ENCODE results near the gene SKAP1.

SKAP1 gene

GRCh38 chr17:48161127-48161905 is 268.7 kb downstream of the SKAP1 start:
- TF ChIP-seq SPI1 (IDR thresholded peaks at IDR 0.05; ENCODE audit: borderline replicate concordance, low read depth) (no peak), POLR2AphosphoS5 (IDR thresholded peaks at IDR 0.05; ENCODE audit: low read depth) (no peak), GABPA (IDR thresholded peaks at IDR 0.05; ENCODE audit: low read depth) (no peak), REST (IDR thresholded peaks at IDR 0.05; ENCODE audit: insufficient replicate concordance, low read depth) (no peak), CTCF (IDR thresholded peaks at IDR 0.05; ENCODE audit: insufficient read depth, low read length) (no peak)
- DNase-seq (ENCODE audit: low read depth in 1 of 2, low spot score in 1 of 2), result no peak
- peaks cover 7% of the 10 kb centered on the region for H3K27me3 ChIP-seq (ENCODE audit: insufficient read depth, poor library complexity, severe bottlenecking)
- H3K4me3 ChIP-seq (replicated peaks; ENCODE audit: insufficient read depth, low read length), result no peak overlapping the region
- no peak overlapping the region for H3K27ac ChIP-seq (replicated peaks)

GRCh38 chr17:48160177-48161081 is 269.6 kb downstream of the SKAP1 start:
- peaks cover 7% of the 10 kb centered on the region for H3K27me3 ChIP-seq (ENCODE audit: insufficient read depth, poor library complexity, severe bottlenecking)
- no peak for TF ChIP-seq CTCF (IDR thresholded peaks at IDR 0.05; ENCODE audit: insufficient read depth, low read length)
- no peak for TF ChIP-seq REST (IDR thresholded peaks at IDR 0.05; ENCODE audit: insufficient replicate concordance, low read depth)
- TF ChIP-seq SPI1 (IDR thresholded peaks at IDR 0.05; ENCODE audit: borderline replicate concordance, low read depth), result no peak
- H3K4me3 ChIP-seq (replicated peaks; ENCODE audit: insufficient read depth, low read length), result no peak overlapping the region
- no peak for DNase-seq (ENCODE audit: low read depth in 1 of 2, low spot score in 1 of 2)
- H3K27ac ChIP-seq (replicated peaks), result no peak overlapping the region

- Histone ChIP-seq H3K27me3 (ENCODE audit: insufficient read depth, poor library complexity, severe bottlenecking) (peaks cover 16% of the 10 kb centered on the region), H3K27ac (replicated peaks) (no peak overlapping the region), H3K4me3 (replicated peaks; ENCODE audit: insufficient read depth, low read length) (no peak overlapping the region)
- no peak for DNase-seq (ENCODE audit: low read depth in 1 of 2, low spot score in 1 of 2)
- TF ChIP-seq GABPA (IDR thresholded peaks at IDR 0.05; ENCODE audit: low read depth) (no peak), REST (IDR thresholded peaks at IDR 0.05; ENCODE audit: insufficient replicate concordance, low read depth) (no peak), SPI1 (IDR thresholded peaks at IDR 0.05; ENCODE audit: borderline replicate concordance, low read depth) (no peak), POLR2AphosphoS5 (IDR thresholded peaks at IDR 0.05; ENCODE audit: low read depth) (no peak), CTCF (IDR thresholded peaks at IDR 0.05; ENCODE audit: insufficient read depth, low read length) (no peak)
Measured at GRCh38 chr17:48159232-48159631, 270.8 kb downstream of the SKAP1 start.

All from HL-60 (cell line).